Osteocyte (in vitro differentiated cells): Measurements from ENCODE around the gene ERRFI1. TPM values are rescaled to one million over a fixed set of nuclear protein-coding genes. Genes with fewer than 3 reads are reported as not detected.

Source experiments
- DNase-seq: peaks from one replicate; pipeline ENCODE4 v3.0.0; 2021; ENCODE audit warnings: mixed read lengths; ENCODE audit not compliant: unreplicated experiment; ENCODE audit errors: extremely low spot score
- H3K27ac Mint-ChIP-seq: one replicate; pipeline ENCODE4 v1.8.0; 2021; ENCODE audit warnings: mild to moderate bottlenecking, mixed read lengths; ENCODE audit not compliant: unreplicated experiment
- H3K27me3 Mint-ChIP-seq: one replicate; pipeline ENCODE4 v1.8.0; 2021; ENCODE audit warnings: mixed read lengths; ENCODE audit not compliant: unreplicated experiment
- H3K36me3 Mint-ChIP-seq: one replicate; pipeline ENCODE4 v1.8.0; 2021; ENCODE audit warnings: mixed read lengths; ENCODE audit not compliant: unreplicated experiment
- H3K4me1 Mint-ChIP-seq: one replicate; pipeline ENCODE4 v1.8.0; 2021; ENCODE audit warnings: mixed read lengths; ENCODE audit not compliant: unreplicated experiment
- H3K4me3 Mint-ChIP-seq: one replicate; pipeline ENCODE4 v1.8.0; 2021; ENCODE audit warnings: mild to moderate bottlenecking, moderate library complexity, mixed read lengths; ENCODE audit not compliant: unreplicated experiment
- H3K9me3 Mint-ChIP-seq: one replicate; pipeline ENCODE4 v1.8.0; 2021; ENCODE audit warnings: mixed read lengths; ENCODE audit not compliant: unreplicated experiment
- total RNA-seq: library from RNA; stranded (reverse); gene quantifications from 2 replicates; pipeline ENCODE4 v1.2.1, GENCODE V29; 2021
- TF ChIP-seq, protein P1 (sequence below): fragments of 200-600 bp; sonication (generic); IDR thresholded peaks from 2 replicates; pipeline ENCODE4 v1.5.0; 2021; ENCODE audit warnings: antibody characterized with exemption, mild to moderate bottlenecking, moderate library complexity

The ERRFI1 gene
- total RNA-seq, 1 donor from 2014 or later = 96.6 TPM

DNA sequence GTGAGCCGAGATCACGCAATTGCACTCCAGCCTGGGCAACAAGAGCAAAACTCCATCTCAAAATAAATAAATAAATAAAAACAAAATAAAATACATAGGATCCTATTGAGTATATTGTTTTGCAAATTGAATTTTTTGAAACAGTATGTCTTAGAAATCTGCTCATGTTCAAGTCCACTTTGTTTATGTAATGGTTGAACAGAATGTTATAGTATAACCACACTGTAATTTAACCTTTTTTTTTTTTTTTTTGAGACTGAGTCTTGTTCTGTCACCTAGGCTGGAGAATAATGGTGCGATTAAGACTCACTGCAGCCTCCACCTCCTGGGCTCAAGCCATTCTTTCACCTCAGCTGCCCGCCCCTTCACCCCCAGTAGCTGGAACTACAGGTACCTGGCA lies 33.2 kb downstream of the ERRFI1 start:
- TF ChIP-seq, protein P1, sequence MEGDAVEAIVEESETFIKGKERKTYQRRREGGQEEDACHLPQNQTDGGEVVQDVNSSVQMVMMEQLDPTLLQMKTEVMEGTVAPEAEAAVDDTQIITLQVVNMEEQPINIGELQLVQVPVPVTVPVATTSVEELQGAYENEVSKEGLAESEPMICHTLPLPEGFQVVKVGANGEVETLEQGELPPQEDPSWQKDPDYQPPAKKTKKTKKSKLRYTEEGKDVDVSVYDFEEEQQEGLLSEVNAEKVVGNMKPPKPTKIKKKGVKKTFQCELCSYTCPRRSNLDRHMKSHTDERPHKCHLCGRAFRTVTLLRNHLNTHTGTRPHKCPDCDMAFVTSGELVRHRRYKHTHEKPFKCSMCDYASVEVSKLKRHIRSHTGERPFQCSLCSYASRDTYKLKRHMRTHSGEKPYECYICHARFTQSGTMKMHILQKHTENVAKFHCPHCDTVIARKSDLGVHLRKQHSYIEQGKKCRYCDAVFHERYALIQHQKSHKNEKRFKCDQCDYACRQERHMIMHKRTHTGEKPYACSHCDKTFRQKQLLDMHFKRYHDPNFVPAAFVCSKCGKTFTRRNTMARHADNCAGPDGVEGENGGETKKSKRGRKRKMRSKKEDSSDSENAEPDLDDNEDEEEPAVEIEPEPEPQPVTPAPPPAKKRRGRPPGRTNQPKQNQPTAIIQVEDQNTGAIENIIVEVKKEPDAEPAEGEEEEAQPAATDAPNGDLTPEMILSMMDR = no peak
- Mint-ChIP-seq H3K4me3 (no peak overlapping the region), H3K9me3 (no peaks in the 10 kb centered on the region), H3K27me3 (no peaks in the 10 kb centered on the region), H3K36me3 (peaks cover 3% of the 10 kb centered on the region), H3K4me1 (no peaks in the 10 kb centered on the region), H3K27ac (no peak overlapping the region)
- no peak for DNase-seq

DNA sequence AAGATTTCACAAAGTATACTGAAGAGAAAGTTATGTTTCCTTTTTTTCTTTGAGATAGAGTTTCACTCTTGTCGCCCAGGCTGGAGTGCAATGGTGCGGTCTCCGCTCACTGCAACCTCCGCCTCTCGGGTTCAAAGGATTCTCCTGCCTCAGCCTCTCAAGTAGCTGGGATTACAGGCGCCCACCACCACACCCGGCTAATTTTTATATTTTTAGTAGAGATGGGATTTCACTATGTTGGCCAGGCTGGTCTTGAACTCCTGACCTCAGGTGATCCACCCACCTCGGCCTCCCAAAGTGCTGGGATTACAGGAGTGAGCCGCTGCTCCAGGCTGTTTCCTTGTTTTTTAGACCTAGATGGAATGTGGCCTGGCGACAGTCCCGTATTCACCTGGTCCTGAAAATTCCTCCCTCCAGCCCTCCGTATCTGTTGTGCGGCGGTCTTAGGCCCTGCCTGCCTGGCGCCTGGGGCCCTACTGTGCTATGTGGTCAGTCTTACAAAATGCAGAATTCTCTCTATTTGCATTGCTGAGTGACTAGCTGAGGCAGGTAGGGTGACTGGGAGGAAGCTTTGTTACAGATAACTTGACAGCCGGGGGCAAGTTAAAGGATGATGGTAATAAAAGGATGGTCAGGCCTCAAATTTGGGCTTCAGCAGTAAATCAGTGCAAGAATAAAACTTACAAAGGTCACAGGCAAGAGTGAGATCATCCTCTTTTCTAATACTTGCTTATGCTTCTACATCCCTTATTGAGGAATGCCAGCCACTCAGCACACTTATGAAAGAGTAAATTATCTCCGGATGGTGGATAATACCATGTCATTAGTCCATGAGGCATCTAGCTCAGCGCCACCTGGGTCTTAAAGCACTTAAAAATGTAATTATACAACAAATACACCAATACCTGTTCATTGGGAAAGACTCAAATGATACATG lies 34.3 kb downstream of the ERRFI1 start:
- Mint-ChIP-seq H3K9me3 (no peaks in the 10 kb centered on the region), H3K4me3 (no peak overlapping the region), H3K27me3 (no peaks in the 10 kb centered on the region), H3K36me3 (peaks cover 5% of the 10 kb centered on the region), H3K27ac (no peak overlapping the region), H3K4me1 (no peaks in the 10 kb centered on the region)
- DNase-seq = no peak
- TF ChIP-seq, protein P1 = no peak

DNA sequence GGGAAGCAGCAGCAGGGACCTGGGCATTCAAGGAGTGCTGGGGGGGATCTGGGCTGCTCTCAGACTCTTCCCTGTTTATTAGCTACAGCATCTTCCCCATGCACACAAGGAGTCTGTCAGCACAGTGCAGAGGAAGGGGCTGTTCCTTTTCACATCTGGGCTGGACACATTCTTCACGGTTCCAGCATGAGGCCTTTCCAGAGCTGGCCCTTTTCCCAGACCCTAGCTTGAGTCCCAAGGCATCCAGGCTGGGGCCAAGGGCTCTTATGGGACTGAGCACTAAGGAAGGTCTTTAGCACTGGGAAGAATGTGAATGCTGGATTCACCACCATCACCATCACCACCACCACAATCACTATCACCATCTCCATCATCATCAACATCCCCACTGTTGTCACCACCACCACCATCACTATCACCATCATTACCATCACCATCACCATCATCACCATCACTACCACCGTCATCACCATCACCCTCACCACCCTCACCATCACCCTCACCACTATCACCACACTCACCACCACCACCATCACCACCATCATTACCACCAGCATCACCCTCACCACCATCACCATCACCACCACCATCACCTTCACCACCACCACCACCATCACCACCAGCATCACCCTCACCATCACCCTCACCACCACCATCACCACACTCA lies 36.2 kb downstream of the ERRFI1 start:
- H3K9me3 Mint-ChIP-seq = no peaks in the 10 kb centered on the region
- H3K36me3 Mint-ChIP-seq = peaks cover 20% of the 10 kb centered on the region
- H3K4me3 Mint-ChIP-seq = no peak overlapping the region
- H3K27ac Mint-ChIP-seq = no peak overlapping the region
- no peaks in the 10 kb centered on the region for H3K4me1 Mint-ChIP-seq
- H3K27me3 Mint-ChIP-seq = no peaks in the 10 kb centered on the region
- TF ChIP-seq, protein P1 = no peak
- no peak for DNase-seq

DNA sequence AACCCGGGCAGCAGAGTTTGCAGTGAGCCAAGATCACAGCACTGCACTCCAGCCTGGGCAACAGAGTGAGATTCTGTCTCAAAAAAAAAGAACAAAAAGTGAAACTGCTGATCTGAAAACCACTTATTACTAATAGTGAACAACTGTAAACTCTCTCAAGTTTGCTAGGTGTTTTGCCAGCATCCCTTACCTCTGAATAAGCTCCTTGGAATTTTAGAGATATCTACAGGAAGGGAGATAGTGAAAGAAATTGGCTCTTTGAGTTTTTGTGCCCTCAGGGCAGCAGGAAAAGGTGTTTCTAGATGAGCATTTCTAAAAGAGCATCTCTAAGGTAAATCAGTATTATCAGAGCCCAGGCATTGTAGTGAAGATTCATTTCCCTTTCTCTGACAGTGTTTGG lies 37.5 kb downstream of the ERRFI1 start:
- peaks cover 34% of the 10 kb centered on the region for H3K36me3 Mint-ChIP-seq
- H3K27ac Mint-ChIP-seq = no peak overlapping the region
- no peaks in the 10 kb centered on the region for H3K4me1 Mint-ChIP-seq
- DNase-seq = no peak
- no peak overlapping the region for H3K4me3 Mint-ChIP-seq
- no peaks in the 10 kb centered on the region for H3K9me3 Mint-ChIP-seq
- TF ChIP-seq, protein P1 = no peak
- H3K27me3 Mint-ChIP-seq = no peaks in the 10 kb centered on the region

DNA sequence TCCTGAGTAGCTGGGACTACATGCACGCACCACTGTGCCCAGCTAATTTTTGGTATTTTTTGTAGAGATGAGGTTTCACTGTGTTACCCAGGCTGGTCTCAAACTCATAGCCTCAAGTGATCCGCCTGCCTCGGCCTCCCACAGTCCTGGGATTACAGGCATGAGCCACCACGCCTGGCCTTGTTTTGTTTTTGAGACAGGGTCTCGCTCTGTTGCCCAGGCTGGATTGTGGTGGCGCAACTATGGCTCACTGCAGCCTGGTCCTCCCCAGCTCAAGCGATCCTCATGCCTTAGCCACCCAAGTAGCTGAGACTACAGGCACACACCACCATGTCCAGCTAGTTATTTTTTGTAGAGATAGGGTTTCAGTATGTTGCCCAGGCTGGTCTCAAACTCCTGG lies 38.6 kb downstream of the ERRFI1 start:
- H3K9me3 Mint-ChIP-seq = no peaks in the 10 kb centered on the region
- DNase-seq = no peak
- no peak overlapping the region for H3K27ac Mint-ChIP-seq
- H3K4me3 Mint-ChIP-seq = no peak overlapping the region
- H3K36me3 Mint-ChIP-seq = peaks cover 35% of the 10 kb centered on the region
- TF ChIP-seq, protein P1 = no peak
- no peaks in the 10 kb centered on the region for H3K27me3 Mint-ChIP-seq
- H3K4me1 Mint-ChIP-seq = peaks cover under 1% of the 10 kb centered on the region
